OCI-LY3 (cell line): ENCODE data around the gene PATE1.

ENCODE experiments used
- H2AFZ ChIP-seq: fragments of 200-600, 300-600 bp; shearing (Covaris generic); 2 replicates; pipeline ENCODE4 v1.6.0; 2014; ENCODE audit warnings: antibody characterized with exemption, low read depth, low read length
- H3K27ac ChIP-seq: fragments of 200-600, 300-600 bp; sonication (generic); 2 replicates; pipeline ENCODE4 v1.5.1; 2014; ENCODE audit warnings: mild to moderate bottlenecking, low read length, moderate library complexity, mixed read lengths
- H3K27me3 ChIP-seq: fragments of 200-600, 300-600 bp; sonication (generic); 2 replicates; pipeline ENCODE4 v1.6.1; 2014; ENCODE audit warnings: low read depth, low read length, mixed read lengths
- H3K36me3 ChIP-seq: fragments of 200-600, 300-600 bp; sonication (generic); replicated peaks from 2 replicates; pipeline ENCODE3; 2014; ENCODE audit warnings: low read depth, low read length, mixed read lengths
- H3K4me1 ChIP-seq: fragments of 300-600, 200-600 bp; sonication (generic); 2 replicates; pipeline ENCODE4 v1.6.1; 2014; ENCODE audit warnings: low read length, mixed read lengths
- H3K4me2 ChIP-seq: fragments of 200-600, 300-600 bp; sonication (generic); 2 replicates; pipeline ENCODE4 v1.6.1; 2014; ENCODE audit warnings: low read length, mixed read lengths
- H3K4me3 ChIP-seq: fragments of 300-600, 200-600 bp; sonication (generic); 2 replicates; pipeline ENCODE4 v1.5.1; 2014; ENCODE audit warnings: antibody characterized with exemption, mild to moderate bottlenecking, low read length, moderate library complexity
- H3K79me2 ChIP-seq: fragments of 300-600, 200-600 bp; shearing (Covaris generic); 2 replicates; pipeline ENCODE4 v1.6.1; 2014; ENCODE audit warnings: mild to moderate bottlenecking, low read length, mixed read lengths
- H3K9ac ChIP-seq: fragments of 300-600, 200-600 bp; shearing (Covaris generic); 2 replicates; pipeline ENCODE4 v1.6.0; 2014; ENCODE audit warnings: mild to moderate bottlenecking, low read length, moderate library complexity
- H3K9me3 ChIP-seq: fragments of 200-600, 300-600 bp; shearing (Covaris generic); 2 replicates; pipeline ENCODE4 v1.6.1; 2014; ENCODE audit warnings: low read length, mixed read lengths; ENCODE audit not compliant: insufficient read depth
- H4K20me1 ChIP-seq: fragments of 200-600, 300-600 bp; sonication (generic); 2 replicates; pipeline ENCODE4 v1.6.1; 2016; ENCODE audit warnings: low read length, mixed read lengths; ENCODE audit not compliant: insufficient read depth
- CTCF ChIP-seq: fragments of 200-600, 300-600 bp; sonication (generic); IDR thresholded peaks from 2 replicates; pipeline ENCODE4 v1.5.1; 2014; ENCODE audit warnings: antibody characterized with exemption, low read length, low read depth
- EZH2phosphoT487 ChIP-seq: fragments of 200-600 bp; shearing (Covaris generic); IDR thresholded peaks from 2 replicates; pipeline ENCODE4 v1.6.1; 2018; ENCODE audit warnings: antibody characterized with exemption, mixed run types, low read depth

The PATE1 gene

DNA sequence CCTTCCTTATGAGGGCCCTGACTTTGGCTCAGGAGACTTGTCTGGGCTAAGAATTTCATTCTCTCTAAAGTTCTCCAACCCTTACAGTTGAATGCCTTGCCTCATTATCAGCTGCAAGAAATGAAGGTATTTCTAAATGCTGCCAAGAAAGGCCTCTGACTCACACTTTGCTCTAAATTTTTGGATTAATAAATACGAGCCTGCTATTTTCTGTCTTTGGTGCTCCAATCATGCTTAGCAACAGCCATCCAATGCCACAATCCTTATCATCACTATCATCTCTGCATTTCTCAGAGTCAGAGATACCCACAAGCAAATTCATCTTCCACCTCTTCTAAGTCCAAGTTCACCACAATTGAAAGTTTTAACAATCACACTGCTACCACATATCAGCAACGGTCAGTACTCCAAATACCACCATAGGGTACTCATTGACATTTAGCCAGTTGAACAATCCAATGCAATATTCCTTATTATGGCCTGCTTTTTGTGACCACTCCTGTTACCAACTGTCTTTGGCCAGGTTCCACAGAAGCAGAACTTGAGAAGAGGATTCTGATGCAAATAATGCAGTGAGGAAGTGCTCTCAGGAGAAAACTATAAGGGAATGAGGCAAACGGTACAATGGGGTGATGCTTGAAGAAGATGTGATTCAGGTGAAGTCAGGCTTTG is 26.9 kb downstream of the PATE1 start:
- no peak for TF ChIP-seq CTCF
- no peak for TF ChIP-seq EZH2phosphoT487
- no peak overlapping the region for H3K4me3 ChIP-seq
- H3K27ac ChIP-seq: no peak overlapping the region
- H3K79me2 ChIP-seq: no peaks in the 10 kb centered on the region
- no peak overlapping the region for H2AFZ ChIP-seq
- H3K36me3 ChIP-seq: no peaks in the 10 kb centered on the region
- no peak overlapping the region for H3K4me2 ChIP-seq
- H3K27me3 ChIP-seq: peaks cover 10% of the 10 kb centered on the region
- H4K20me1 ChIP-seq: no peaks in the 10 kb centered on the region
- H3K9me3 ChIP-seq: no peaks in the 10 kb centered on the region
- no peak overlapping the region for H3K9ac ChIP-seq
- H3K4me1 ChIP-seq: no peaks in the 10 kb centered on the region

DNA sequence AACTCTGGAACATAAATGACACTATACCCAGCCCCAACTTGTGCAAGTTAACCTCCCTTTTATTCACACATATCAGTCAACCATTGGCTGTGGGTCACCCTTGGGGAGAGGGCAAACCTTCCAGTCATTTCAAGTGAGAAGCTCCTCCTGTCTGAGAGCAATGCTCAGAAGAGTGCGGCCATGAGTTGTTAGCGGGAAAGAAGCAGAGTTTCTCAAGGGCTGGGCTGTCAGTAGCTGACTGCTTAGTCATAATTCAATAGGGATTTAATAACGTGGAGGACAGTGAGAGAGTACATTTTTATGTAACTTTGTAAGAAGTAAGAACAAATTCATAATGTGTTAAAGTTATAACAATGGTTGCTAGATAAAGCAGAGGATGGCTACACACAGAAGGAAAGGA is 27.4 kb downstream of the PATE1 start:
- Histone ChIP-seq H3K4me2 (no peak overlapping the region), H4K20me1 (no peaks in the 10 kb centered on the region), H3K4me3 (no peak overlapping the region)

DNA sequence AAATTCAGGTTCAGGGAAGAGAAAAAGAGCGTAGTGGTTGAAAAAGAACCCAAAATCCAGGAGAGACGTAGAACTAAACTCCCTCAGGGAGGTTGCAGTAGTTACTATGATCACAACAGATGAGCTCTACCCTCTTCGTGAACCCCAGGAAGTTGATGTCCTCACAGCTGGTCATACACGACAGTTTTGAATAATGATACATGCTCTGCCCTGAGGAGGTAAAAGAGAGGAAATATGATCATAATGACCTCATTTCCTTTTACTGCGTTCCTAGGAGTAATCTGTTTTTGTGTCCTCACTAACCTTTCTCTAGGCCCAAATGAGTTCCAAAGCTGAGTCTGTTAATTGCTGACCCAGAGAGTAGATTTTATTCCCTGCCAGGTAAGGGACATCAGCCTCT is 31.2 kb downstream of the PATE1 start:
- Histone ChIP-seq H3K79me2 (no peaks in the 10 kb centered on the region), H3K36me3 (no peaks in the 10 kb centered on the region), H3K27me3 (no peaks in the 10 kb centered on the region), H3K4me1 (no peaks in the 10 kb centered on the region), H4K20me1 (no peaks in the 10 kb centered on the region), H2AFZ (no peak overlapping the region), H3K9ac (no peak overlapping the region), H3K4me3 (no peak overlapping the region), H3K27ac (no peak overlapping the region), H3K4me2 (no peak overlapping the region), H3K9me3 (no peaks in the 10 kb centered on the region)
- no peak for TF ChIP-seq CTCF
- no peak for TF ChIP-seq EZH2phosphoT487

More for the DNA sequence above, 27.4 kb downstream of the PATE1 start:
- Histone ChIP-seq H3K9me3 (no peaks in the 10 kb centered on the region), H3K79me2 (no peaks in the 10 kb centered on the region), H3K4me1 (no peaks in the 10 kb centered on the region), H3K9ac (no peak overlapping the region), H3K36me3 (no peaks in the 10 kb centered on the region), H3K27me3 (peaks cover 5% of the 10 kb centered on the region; the same call in 1 of the 2 replicates), H2AFZ (no peak overlapping the region), H3K27ac (no peak overlapping the region)
- TF ChIP-seq EZH2phosphoT487 (no peak), CTCF (no peak)

- H3K9ac ChIP-seq: no peak within 1 kb of the TSS
- no peaks in the 10 kb centered on the region for H3K4me1 ChIP-seq
- no peaks in the 10 kb centered on the region for H3K27me3 ChIP-seq
- no peak within 1 kb of the TSS for H3K4me2 ChIP-seq
- no peaks in the 10 kb centered on the region for H3K36me3 ChIP-seq
- H4K20me1 ChIP-seq: no peaks in the 10 kb centered on the region
- TF ChIP-seq CTCF (no peak), EZH2phosphoT487 (no peak)
- no peaks in the 10 kb centered on the region for H3K9me3 ChIP-seq
- no peaks in the 10 kb centered on the region for H3K79me2 ChIP-seq
- no peak within 1 kb of the TSS for H3K4me3 ChIP-seq
- no peak within 1 kb of the TSS for H2AFZ ChIP-seq
- H3K27ac ChIP-seq: no peak within 1 kb of the TSS
Observed at GRCh38 chr11:125778728-125779127, 32.6 kb downstream of the PATE1 start, which contains the start of gene PATE2. Gene PATE2 (minus strand): TSS chr11:125778828. CDS start chr11:125778773, 55 bp downstream.
